Endometrium (tissue), 2 donors: Measurements from ENCODE around the gene SEMA5A.

Experiments
- FAIRE-seq: peaks from 2 replicates; lab custom pipeline; 2012; peaks lifted over from hg19 to GRCh38; lab: Jason Lieb, UNC
- donor health status: control.
- donor health status: control.

The SEMA5A gene

DNA sequence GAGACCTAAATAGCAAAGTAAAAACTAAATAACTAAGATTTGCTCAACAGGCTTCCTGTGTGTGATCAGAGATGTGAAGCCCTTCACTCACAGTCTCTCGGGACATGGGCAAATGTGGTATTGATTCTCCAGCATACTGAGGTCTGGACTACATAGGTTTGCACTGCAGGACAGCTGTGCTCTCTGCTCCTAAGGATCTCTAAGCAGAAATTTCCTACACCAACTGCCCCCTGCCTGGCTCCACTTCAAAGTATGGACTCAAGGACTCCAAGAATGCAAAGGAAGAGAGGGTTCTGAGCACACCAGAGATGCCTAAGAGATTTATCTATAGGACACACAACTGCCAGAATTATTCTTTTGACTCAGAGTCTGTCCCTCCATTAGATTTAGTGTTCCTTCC lies 487.2 kb downstream of the SEMA5A start:
- no peak for FAIRE-seq

DNA sequence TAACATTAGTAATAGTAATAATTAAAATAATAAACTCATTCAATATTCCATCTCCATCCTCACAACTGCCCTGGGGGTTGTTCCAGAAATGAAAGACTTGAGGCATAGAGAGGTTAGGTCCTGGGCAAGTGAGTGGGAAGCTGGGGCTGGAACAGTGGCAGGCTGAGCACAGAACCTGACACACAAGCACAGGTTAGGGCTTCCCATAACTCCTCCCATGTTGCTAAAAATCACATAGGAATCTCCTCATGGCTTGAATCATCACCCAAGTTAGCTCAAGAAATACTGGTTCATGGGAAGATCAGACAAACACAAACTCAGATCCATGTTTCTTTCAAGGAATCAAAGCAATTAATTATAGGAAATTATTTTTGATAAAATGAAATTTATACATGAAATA lies 487.7 kb downstream of the SEMA5A start:
- FAIRE-seq, result no peak

- no peak for FAIRE-seq
Measured at GRCh38 chr5:9057406-9058000, 488.4 kb downstream of the SEMA5A start.

DNA sequence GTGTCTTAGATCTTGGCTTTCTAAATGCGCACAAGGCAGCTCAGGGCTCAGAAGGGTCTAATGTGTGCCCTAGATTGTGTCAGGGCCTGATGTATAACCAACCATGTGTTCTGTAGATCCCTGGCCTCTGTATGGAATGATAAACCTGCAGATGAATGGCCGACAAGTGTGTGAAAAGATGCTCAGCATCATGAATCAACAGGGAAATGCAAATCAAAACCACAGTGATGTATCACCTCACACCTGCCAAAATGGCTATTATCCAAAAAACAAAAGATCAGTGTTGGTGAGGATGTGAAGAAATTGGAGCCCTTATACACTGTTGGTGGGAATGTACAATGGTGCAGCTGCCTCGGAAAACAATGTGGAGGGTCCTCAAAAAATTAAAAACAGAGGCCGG lies 489.8 kb downstream of the SEMA5A start:
- no peak for FAIRE-seq

DNA sequence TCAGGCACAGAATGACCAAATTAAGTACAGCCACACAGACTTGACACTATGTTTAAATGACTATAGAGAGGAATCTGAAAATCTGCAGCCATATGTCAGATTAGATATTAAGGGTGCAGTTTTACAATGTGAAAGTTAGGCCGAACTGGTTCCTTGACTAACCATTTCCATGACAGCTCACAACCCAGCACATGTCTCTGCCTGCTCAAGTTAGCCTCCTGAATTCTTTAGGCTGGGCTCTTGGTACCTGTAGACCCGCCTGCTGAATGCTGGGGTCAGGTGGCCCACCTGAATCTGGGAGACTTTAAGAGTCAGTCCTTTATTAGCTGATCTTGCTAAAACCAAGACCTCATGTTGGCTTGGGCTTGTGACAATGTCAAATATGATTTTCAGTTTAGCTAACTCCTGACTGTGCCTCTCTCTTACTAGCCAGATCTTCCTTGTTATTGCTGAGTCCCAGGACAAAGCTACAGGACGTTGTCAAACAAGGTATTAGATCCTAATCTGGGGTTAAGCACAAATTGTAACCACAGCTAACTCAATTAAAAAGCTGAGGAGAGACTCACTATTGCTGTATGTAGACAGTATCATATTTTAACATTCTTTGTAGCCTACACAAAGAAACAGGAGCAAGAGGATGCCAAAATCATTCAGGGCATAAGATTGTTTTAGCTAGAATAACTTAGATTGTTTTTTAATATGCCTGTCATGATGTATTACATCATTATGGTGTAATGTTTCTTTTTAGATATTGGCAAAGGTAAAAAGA lies 490.9 kb downstream of the SEMA5A start:
- FAIRE-seq, result no peak

- FAIRE-seq, result no peak
Measured at GRCh38 chr5:9054322-9054721, 491.6 kb downstream of the SEMA5A start.

DNA sequence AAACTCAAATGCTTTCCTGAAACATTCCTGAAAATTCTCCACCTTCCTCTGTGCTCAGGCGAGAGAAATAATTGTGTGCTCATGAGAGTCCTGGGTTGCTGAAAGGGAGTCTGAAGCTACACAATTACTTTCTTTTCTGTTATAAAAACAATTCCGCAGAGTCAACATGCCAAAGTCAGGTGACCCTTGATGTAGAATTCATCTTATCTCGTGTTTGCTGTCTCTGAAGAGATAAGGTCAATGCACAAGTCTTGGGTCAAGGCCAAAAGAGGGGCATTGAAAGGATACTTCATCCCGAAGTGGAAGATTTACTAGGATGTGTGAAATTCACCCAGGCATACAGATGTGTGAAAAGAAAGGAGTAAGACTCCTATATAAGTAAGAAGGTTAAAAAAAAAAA lies 493.5 kb downstream of the SEMA5A start:
- no peak for FAIRE-seq

GRCh38 chr5:9051779-9052178 lies 494.1 kb downstream of the SEMA5A start:
- FAIRE-seq, result no peak

GRCh38 chr5:9047932-9048331 lies 497.9 kb downstream of the SEMA5A start:
- FAIRE-seq, result no peak

- no peak for FAIRE-seq
Measured at GRCh38 chr5:9046756-9047481, 499.0 kb downstream of the SEMA5A start.

GRCh38 chr5:9045946-9046345 lies 499.9 kb downstream of the SEMA5A start:
- FAIRE-seq, result no peak

GRCh38 chr5:9042241-9042640 lies 503.6 kb downstream of the SEMA5A start:
- no peak for FAIRE-seq

- FAIRE-seq, result no peak
Measured at GRCh38 chr5:9040475-9040874, 505.4 kb downstream of the SEMA5A start.

GRCh38 chr5:9037048-9037447 lies 508.8 kb downstream of the SEMA5A start:
- FAIRE-seq, result no peak

DNA sequence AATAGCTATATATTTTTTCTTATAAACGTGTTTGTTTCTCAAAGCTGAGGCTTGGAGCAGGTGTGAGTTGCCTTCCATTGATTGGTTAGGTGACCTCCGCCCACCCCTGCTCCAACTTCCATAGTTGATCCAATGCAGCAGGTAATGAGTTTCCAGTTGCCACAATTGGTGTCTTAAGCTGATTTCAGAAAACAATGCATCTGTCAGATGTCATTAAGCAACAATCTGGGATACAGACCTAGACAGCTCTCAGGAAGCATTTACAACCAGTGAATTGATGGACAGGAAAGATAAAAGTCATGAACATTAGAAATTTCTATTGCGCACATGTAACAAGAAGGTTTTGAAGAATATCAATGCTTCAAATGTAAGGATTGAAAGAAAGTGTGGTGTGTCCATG lies 510.5 kb downstream of the SEMA5A start:
- FAIRE-seq, result no peak

- no peak for FAIRE-seq
Measured at GRCh38 chr5:9034649-9035048, 511.2 kb downstream of the SEMA5A start.

DNA sequence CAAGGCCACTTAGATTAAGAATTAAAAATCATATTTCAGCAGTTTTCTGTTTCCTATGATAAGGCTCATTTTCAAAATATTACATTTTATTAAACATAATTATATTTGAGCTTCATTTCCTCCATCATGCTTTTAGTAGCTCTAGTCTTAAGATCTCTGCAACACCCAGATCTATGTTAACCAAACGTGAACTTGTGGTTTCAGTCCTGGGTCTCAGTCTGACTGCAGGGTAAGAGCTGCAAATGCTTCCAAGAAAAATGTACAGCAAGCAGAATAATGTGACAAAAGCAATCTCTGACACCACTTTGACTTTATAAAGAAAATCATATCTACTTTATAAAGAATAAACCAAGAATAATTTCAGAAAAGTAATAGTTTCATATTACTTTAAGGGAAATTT lies 512.4 kb downstream of the SEMA5A start:
- no peak for FAIRE-seq

DNA sequence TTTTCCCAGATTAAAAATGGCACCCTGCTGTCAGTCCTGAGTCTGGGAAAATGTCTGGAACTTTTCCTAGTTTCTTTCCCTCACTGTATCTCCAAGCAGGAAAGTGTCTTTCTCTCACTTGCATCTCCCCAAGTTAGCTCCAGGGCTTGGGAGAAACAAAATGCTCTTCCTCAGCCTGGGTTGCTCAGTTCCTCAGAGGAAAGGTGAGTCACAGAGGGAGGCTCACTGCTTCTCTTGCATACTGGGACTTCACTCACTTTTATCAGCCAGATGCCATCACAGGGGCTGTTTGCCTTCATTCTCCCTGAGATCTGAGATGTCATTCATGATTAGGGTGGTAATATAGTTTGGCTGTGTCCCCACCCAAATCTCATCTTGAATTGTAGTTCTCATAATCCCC lies 519.9 kb downstream of the SEMA5A start:
- no peak for FAIRE-seq

DNA sequence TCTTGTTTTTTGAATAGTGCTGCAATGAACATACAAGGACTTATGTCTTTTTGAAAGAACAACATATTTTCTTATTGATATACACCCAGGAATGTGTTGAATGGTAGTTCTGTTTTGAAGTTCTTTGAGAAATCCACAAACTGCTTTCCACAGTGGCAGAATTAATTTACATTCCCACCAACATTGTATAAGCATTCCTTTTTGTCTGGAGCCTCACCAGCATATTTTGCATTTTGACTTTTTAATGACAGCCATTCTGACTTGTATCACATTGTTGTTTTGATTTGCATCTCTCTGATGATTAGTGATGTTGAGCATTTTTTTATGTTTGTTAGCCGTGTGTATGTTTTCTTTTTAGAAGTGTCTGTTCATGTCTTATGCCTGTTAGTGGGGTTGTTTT lies 524.9 kb downstream of the SEMA5A start:
- FAIRE-seq, result peak; percentile 70

GRCh38 chr5:9015937-9016270 lies 530.0 kb downstream of the SEMA5A start:
- FAIRE-seq, result no peak

- no peak for FAIRE-seq
Measured at GRCh38 chr5:9015260-9015936, 530.5 kb downstream of the SEMA5A start.

DNA sequence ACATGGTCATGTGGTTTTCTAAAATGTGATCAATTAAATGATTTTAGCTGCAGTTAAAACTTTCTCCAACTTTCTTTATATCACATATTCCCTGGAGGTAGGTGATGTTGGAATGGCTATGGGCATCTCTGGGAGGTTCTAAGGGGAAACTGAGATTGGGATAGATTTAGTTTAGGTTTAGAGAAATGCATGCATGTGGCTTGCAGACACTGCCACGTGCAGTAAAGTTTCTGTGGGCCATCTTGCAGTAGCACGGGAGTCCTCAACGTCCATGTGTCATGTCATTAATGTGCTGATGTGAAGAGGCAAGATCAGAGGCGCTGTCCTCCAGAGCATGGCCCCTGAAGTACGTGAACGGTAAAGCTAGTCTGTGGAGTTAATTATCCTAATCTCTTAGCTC lies 532.7 kb downstream of the SEMA5A start:
- FAIRE-seq, result no peak
